Body of pancreas (tissue), 4 donors: ENCODE results near the gene ALG1. TPM values are rescaled to one million over a fixed set of nuclear protein-coding genes. Genes with fewer than 3 reads are reported as not detected.

Experiments
- ATAC-seq: fragments of 150-250 bp; one replicate; pipeline ENCODE4 v1.9.1; 2016
- DNase-seq, 4 donors: peaks; one replicate each; pipeline ENCODE4 v3.0.0-alpha.2; 2019
- H3K27ac ChIP-seq, 4 donors: fragments of 200-600 bp; sonication (generic); 1 replicate in 3 of 4; 2 replicates in 1 of 4; pipeline versions ENCODE4 v1.5.1 to v1.6.1; 2016 to 2019; ENCODE audit warnings: mild to moderate bottlenecking in 1 of 4, mixed read lengths in 1 of 4, moderate library complexity in 1 of 4
- H3K27me3 ChIP-seq, 2 donors: fragments of 200-600 bp; sonication (generic); one replicate each; pipeline ENCODE4 v1.6.0; 2016; ENCODE audit warnings: mild to moderate bottlenecking in 1 of 2
- H3K36me3 ChIP-seq, 2 donors: fragments of 200-600 bp; sonication (generic); replicated peaks in 1 of 2; 2 replicates each; pipeline ENCODE4 v1.5.1; 2016; ENCODE audit warnings: low read depth in 2 of 2; ENCODE audit not compliant: insufficient read depth in 1 of 2
- H3K4me1 ChIP-seq: fragments of 200-600 bp; sonication (generic); one replicate; pipeline ENCODE4 v1.6.0; 2016
- H3K4me3 ChIP-seq, 2 donors: fragments of 200-600 bp; sonication (generic); 1 replicate in 1 of 2; 2 replicates in 1 of 2; pipeline ENCODE4 v1.5.1; 2016 to 2019
- H3K9me3 ChIP-seq, 3 donors: fragments of 200-600 bp; sonication (generic); 1 replicate in 2 of 3; 2 replicates in 1 of 3; pipeline ENCODE4 v1.5.1; 2016
- CTCF ChIP-seq, 7 experiments: fragments of 450-650 bp in 4 of 7; fragments of 200-600 bp in 3 of 7; sonication (generic) in 3 of 7; IDR thresholded peaks; one replicate each; pipeline ENCODE4 v1.5.1; 2016 to 2019; ENCODE audit warnings: antibody characterized with exemption in 7 of 7
- POLR2A ChIP-seq, 3 donors: fragments of 450-650 bp; IDR thresholded peaks; one replicate each; pipeline ENCODE4 v1.6.1; 2016; ENCODE audit warnings: antibody characterized with exemption in 3 of 3, mild to moderate bottlenecking in 2 of 3
- WGBS, 2 donors: methylation state at CpG; one replicate each; pipeline ENCODE4 v1.1.5; 2017; 5-methylcytosine and 5-hydroxymethylcytosine counted together
- intact Hi-C: fragments of 100-400 bp; cut with DNase I; formaldehyde crosslinking; loops from one replicate; pipeline ENCODE4 v1.15.1; 2023
- total RNA-seq, 2 donors: library from RNA; depleted of rRNA; stranded (reverse); fragments of >200 nt; gene quantifications; one replicate each; pipeline ENCODE4 v1.1.0, GENCODE V29; 2016

Gene ALG1
- total RNA-seq, 2 donors from 2014 or later, result 20.2 to 26.0 TPM

- H3K4me1 ChIP-seq, result no peaks in the 10 kb centered on the region
- ATAC-seq (no peak), DNase-seq (peak in 2 of 4 donors; percentile 46 to 63)
- H3K36me3 ChIP-seq, result no peaks in the 10 kb centered on the region
- WGBS, 2 donors, result 23 to 45% methylated on average over 2 to 7 of the region's 7 CpGs
- intact Hi-C loops, result no loop called here
- H3K4me3 ChIP-seq, result no peak overlapping the region
- no peaks in the 10 kb centered on the region for H3K9me3 ChIP-seq
- H3K27me3 ChIP-seq, result no peaks in the 10 kb centered on the region
- no peak overlapping the region for H3K27ac ChIP-seq
- TF ChIP-seq CTCF (IDR thresholded peaks at IDR 0.05) (no peak), POLR2A (IDR thresholded peaks at IDR 0.05) (no peak)
These were observed 6.7 kb upstream of the ALG1 start for GRCh38 chr16:5064915-5065314.

GRCh38 chr16:5065326-5065725, 6.3 kb upstream of the ALG1 start:
- Histone ChIP-seq H3K27ac (no peak overlapping the region), H3K4me1 (no peaks in the 10 kb centered on the region), H3K27me3 (no peaks in the 10 kb centered on the region), H3K9me3 (no peaks in the 10 kb centered on the region), H3K36me3 (no peaks in the 10 kb centered on the region), H3K4me3 (no peak overlapping the region)
- no peak for ATAC-seq
- WGBS, 2 donors, result 53 to 59% methylated on average over 8 of the region's 8 CpGs
- no peak for TF ChIP-seq CTCF (IDR thresholded peaks at IDR 0.05)
- no peak for TF ChIP-seq POLR2A (IDR thresholded peaks at IDR 0.05)
- no peak for DNase-seq
- intact Hi-C loops, result no loop called here

GRCh38 chr16:5065813-5066212, 5.8 kb upstream of the ALG1 start, which contains the start of gene C16orf89:
Gene C16orf89 (minus strand): TSS chr16:5065956. CDS start chr16:5065908, 48 bp downstream.
- no peak for ATAC-seq
- WGBS, 2 donors, result 68 to 89% methylated on average over 4 to 10 of the region's 10 CpGs
- Histone ChIP-seq H3K4me1 (no peaks in the 10 kb centered on the region), H3K9me3 (no peaks in the 10 kb centered on the region), H3K36me3 (no peaks in the 10 kb centered on the region), H3K27me3 (no peaks in the 10 kb centered on the region), H3K4me3 (no peak within 1 kb of the TSS), H3K27ac (no peak within 1 kb of the TSS)
- intact Hi-C loops, result no loop called here
- TF ChIP-seq CTCF (IDR thresholded peaks at IDR 0.05), result no peak
- TF ChIP-seq POLR2A (IDR thresholded peaks at IDR 0.05), result no peak
- DNase-seq, result peak in 1 of 4 donors; percentile 50

GRCh38 chr16:5066511-5066910, 5.1 kb upstream of the ALG1 start:
- intact Hi-C loops, result no loop called here
- no peaks in the 10 kb centered on the region for H3K36me3 ChIP-seq
- whole genome bisulfite sequencing, 2 donors, result 70 to 71% methylated on average over 6 of the region's 6 CpGs
- peaks cover 6% of the 10 kb centered on the region for H3K4me1 ChIP-seq
- no peak for TF ChIP-seq POLR2A (IDR thresholded peaks at IDR 0.05)
- TF ChIP-seq CTCF (IDR thresholded peaks at IDR 0.05), result no peak
- no peak overlapping the region for H3K27ac ChIP-seq
- no peak overlapping the region for H3K4me3 ChIP-seq
- H3K9me3 ChIP-seq, result no peaks in the 10 kb centered on the region
- no peaks in the 10 kb centered on the region for H3K27me3 ChIP-seq
- no peak for DNase-seq
- ATAC-seq, result no peak

- Histone ChIP-seq H3K27me3 (no peaks in the 10 kb centered on the region), H3K4me3 (no peak overlapping the region), H3K36me3 (no peaks in the 10 kb centered on the region), H3K9me3 (no peaks in the 10 kb centered on the region), H3K27ac (no peak overlapping the region), H3K4me1 (peaks cover 21% of the 10 kb centered on the region)
- DNase-seq (no peak), ATAC-seq (no peak)
- TF ChIP-seq POLR2A (IDR thresholded peaks at IDR 0.05) (no peak), CTCF (IDR thresholded peaks at IDR 0.05) (no peak)
- intact Hi-C loops, result no loop called here
- WGBS, 2 donors, result 80 to 83% methylated on average over 9 of the region's 9 CpGs
These were observed 2.6 kb upstream of the ALG1 start for GRCh38 chr16:5069048-5069447.
